Fibroblast of skin of scalp (primary cell): ENCODE data around the gene SH3PXD2B.
"Not testable (repeated sequence)": the region's sequence is repeated elsewhere in the genome, so short reads cannot be mapped to it uniquely, and the experiment has no call there.

ENCODE experiments used
- DNase-seq: peaks from one replicate; pipeline ENCODE4 v3.0.0-alpha.2; 2013

Gene SH3PXD2B

GRCh38 chr5:172399826-172400225, 54.5 kb downstream of the SH3PXD2B start:
- no peak for DNase-seq

GRCh38 chr5:172399336-172399735, 55.0 kb downstream of the SH3PXD2B start:
- no peak for DNase-seq

GRCh38 chr5:172398645-172399044, 55.7 kb downstream of the SH3PXD2B start:
- DNase-seq = not testable (repeated sequence)

- not testable (repeated sequence) for DNase-seq
These were observed 57.3 kb downstream of the SH3PXD2B start for GRCh38 chr5:172396994-172397393.

- no peak for DNase-seq
These were observed 58.1 kb downstream of the SH3PXD2B start for GRCh38 chr5:172396220-172396619.

GRCh38 chr5:172395483-172395882, 58.8 kb downstream of the SH3PXD2B start:
- DNase-seq = no peak

- DNase-seq = no peak
These were observed 64.7 kb downstream of the SH3PXD2B start for GRCh38 chr5:172389578-172390112.

- no peak for DNase-seq
These were observed 66.0 kb downstream of the SH3PXD2B start for GRCh38 chr5:172388246-172388733.

GRCh38 chr5:172385707-172386106, 68.6 kb downstream of the SH3PXD2B start:
- DNase-seq = no peak

- no peak for DNase-seq
These were observed 69.2 kb downstream of the SH3PXD2B start for GRCh38 chr5:172385010-172385563.

- no peak for DNase-seq
These were observed 71.0 kb downstream of the SH3PXD2B start for GRCh38 chr5:172383191-172383802.

GRCh38 chr5:172380987-172381643, 73.2 kb downstream of the SH3PXD2B start:
- peak; percentile 64 for DNase-seq

- no peak for DNase-seq
These were observed 73.9 kb downstream of the SH3PXD2B start for GRCh38 chr5:172380301-172380986.

GRCh38 chr5:172379481-172379880, 74.8 kb downstream of the SH3PXD2B start:
- DNase-seq = no peak

GRCh38 chr5:172377856-172378255, 76.5 kb downstream of the SH3PXD2B start:
- DNase-seq = no peak

GRCh38 chr5:172377438-172377837, 76.9 kb downstream of the SH3PXD2B start:
- no peak for DNase-seq

- DNase-seq = no peak
These were observed 79.5 kb downstream of the SH3PXD2B start for GRCh38 chr5:172374783-172375182.

GRCh38 chr5:172373680-172374079, 80.6 kb downstream of the SH3PXD2B start:
- DNase-seq = no peak

GRCh38 chr5:172371684-172372083, 82.6 kb downstream of the SH3PXD2B start:
- no peak for DNase-seq

- peak; percentile 38 for DNase-seq
These were observed 83.4 kb downstream of the SH3PXD2B start for GRCh38 chr5:172370648-172371545.

- no peak for DNase-seq
These were observed 84.1 kb downstream of the SH3PXD2B start for GRCh38 chr5:172370237-172370640.

- DNase-seq = not testable (repeated sequence)
These were observed 85.6 kb downstream of the SH3PXD2B start for GRCh38 chr5:172368699-172369098.
